Measurements from ENCODE around the gene OCA2.
"Not testable (repeated sequence)": the region's sequence is repeated elsewhere in the genome, so short reads cannot be mapped to it uniquely, and the experiment has no call there.

The OCA2 gene

GRCh38 chr15:28098766-28099554, at the start of gene OCA2:
OCA2 (minus strand) TSS chr15:28099315; CDS start chr15:28081874, 17,441 bp downstream.
- no peak for DNase-seq (ENCODE audit: low read depth)

- DNase-seq (ENCODE audit: low read depth) = no peak
Measured at GRCh38 chr15:28147801-28148200, 48.7 kb upstream of the OCA2 start.

GRCh38 chr15:28145419-28145818, 46.3 kb upstream of the OCA2 start:
- not testable (repeated sequence) for DNase-seq (ENCODE audit: low read depth)

- no peak for DNase-seq (ENCODE audit: low read depth)
Measured at GRCh38 chr15:28140062-28140461, 40.9 kb upstream of the OCA2 start.

GRCh38 chr15:28137408-28138039, 38.4 kb upstream of the OCA2 start:
- not testable (repeated sequence) for DNase-seq (ENCODE audit: low read depth)

- DNase-seq (ENCODE audit: low read depth) = not testable (repeated sequence)
Measured at GRCh38 chr15:28136236-28136904, 37.3 kb upstream of the OCA2 start.

GRCh38 chr15:28133281-28133680, 34.2 kb upstream of the OCA2 start:
- DNase-seq (ENCODE audit: low read depth) = no peak

- DNase-seq (ENCODE audit: low read depth) = no peak
Measured at GRCh38 chr15:28132524-28133275, 33.6 kb upstream of the OCA2 start.

GRCh38 chr15:28131946-28132345, 32.8 kb upstream of the OCA2 start:
- DNase-seq (ENCODE audit: low read depth) = no peak

GRCh38 chr15:28131400-28131799, 32.3 kb upstream of the OCA2 start:
- DNase-seq (ENCODE audit: low read depth) = no peak

GRCh38 chr15:28130651-28131050, 31.5 kb upstream of the OCA2 start:
- no peak for DNase-seq (ENCODE audit: low read depth)

GRCh38 chr15:28129231-28129848, 30.2 kb upstream of the OCA2 start:
- DNase-seq (ENCODE audit: low read depth) = no peak

- DNase-seq (ENCODE audit: low read depth) = no peak
Measured at GRCh38 chr15:28128031-28128430, 28.9 kb upstream of the OCA2 start.

- DNase-seq (ENCODE audit: low read depth) = no peak
Measured at GRCh38 chr15:28127036-28127435, 27.9 kb upstream of the OCA2 start.

GRCh38 chr15:28125673-28126651, 26.8 kb upstream of the OCA2 start:
- DNase-seq (ENCODE audit: low read depth) = no peak

- no peak for DNase-seq (ENCODE audit: low read depth)
Measured at GRCh38 chr15:28124841-28125240, 25.7 kb upstream of the OCA2 start.

- no peak for DNase-seq (ENCODE audit: low read depth)
Measured at GRCh38 chr15:28123408-28124023, 24.4 kb upstream of the OCA2 start.

- no peak for DNase-seq (ENCODE audit: low read depth)
Measured at GRCh38 chr15:28122038-28122949, 23.2 kb upstream of the OCA2 start.

- DNase-seq (ENCODE audit: low read depth) = not testable (repeated sequence)
Measured at GRCh38 chr15:28121577-28121976, 22.5 kb upstream of the OCA2 start.

Data from non-pigmented ciliary epithelial cell (primary cell).